Vagina (tissue), 2 donors: ENCODE data around the gene TMEM79.

Source experiments
- CTCF ChIP-seq, 3 experiments: fragments of 450-650 bp in 2 of 3; fragments of 200-600 bp in 1 of 3; sonication (generic) in 1 of 3; IDR thresholded peaks; one replicate each; pipeline ENCODE4 v1.5.1; 2017 to 2019; ENCODE audit warnings: antibody characterized with exemption in 3 of 3, mild to moderate bottlenecking in 2 of 3, moderate library complexity in 2 of 3
- POLR2A ChIP-seq, 2 donors: fragments of 450-650 bp; IDR thresholded peaks; one replicate each; pipeline ENCODE4 v1.6.1; 2017; ENCODE audit warnings: antibody characterized with exemption in 2 of 2, mild to moderate bottlenecking in 2 of 2, moderate library complexity in 2 of 2

- TF ChIP-seq POLR2A (IDR thresholded peaks at IDR 0.05), result no peak
- no peak for TF ChIP-seq CTCF (IDR thresholded peaks at IDR 0.05)
These were observed 36.4 kb downstream of the TMEM79 start for GRCh38 chr1:156320560-156320959.
